HG02938 (cell line): ENCODE results near the gene LPGAT1.
"Not testable (repeated sequence)": the region's sequence is repeated elsewhere in the genome, so short reads cannot be mapped to it uniquely, and the experiment has no call there.

Experiments used
- ATAC-seq: cut with Tn5 transposase; IDR thresholded peaks from one replicate; pipeline ENCODE4 v1.9.1; 2021; ENCODE audit warnings: mild to moderate bottlenecking, moderate library complexity; ENCODE audit not compliant: unreplicated experiment

The LPGAT1 gene

DNA sequence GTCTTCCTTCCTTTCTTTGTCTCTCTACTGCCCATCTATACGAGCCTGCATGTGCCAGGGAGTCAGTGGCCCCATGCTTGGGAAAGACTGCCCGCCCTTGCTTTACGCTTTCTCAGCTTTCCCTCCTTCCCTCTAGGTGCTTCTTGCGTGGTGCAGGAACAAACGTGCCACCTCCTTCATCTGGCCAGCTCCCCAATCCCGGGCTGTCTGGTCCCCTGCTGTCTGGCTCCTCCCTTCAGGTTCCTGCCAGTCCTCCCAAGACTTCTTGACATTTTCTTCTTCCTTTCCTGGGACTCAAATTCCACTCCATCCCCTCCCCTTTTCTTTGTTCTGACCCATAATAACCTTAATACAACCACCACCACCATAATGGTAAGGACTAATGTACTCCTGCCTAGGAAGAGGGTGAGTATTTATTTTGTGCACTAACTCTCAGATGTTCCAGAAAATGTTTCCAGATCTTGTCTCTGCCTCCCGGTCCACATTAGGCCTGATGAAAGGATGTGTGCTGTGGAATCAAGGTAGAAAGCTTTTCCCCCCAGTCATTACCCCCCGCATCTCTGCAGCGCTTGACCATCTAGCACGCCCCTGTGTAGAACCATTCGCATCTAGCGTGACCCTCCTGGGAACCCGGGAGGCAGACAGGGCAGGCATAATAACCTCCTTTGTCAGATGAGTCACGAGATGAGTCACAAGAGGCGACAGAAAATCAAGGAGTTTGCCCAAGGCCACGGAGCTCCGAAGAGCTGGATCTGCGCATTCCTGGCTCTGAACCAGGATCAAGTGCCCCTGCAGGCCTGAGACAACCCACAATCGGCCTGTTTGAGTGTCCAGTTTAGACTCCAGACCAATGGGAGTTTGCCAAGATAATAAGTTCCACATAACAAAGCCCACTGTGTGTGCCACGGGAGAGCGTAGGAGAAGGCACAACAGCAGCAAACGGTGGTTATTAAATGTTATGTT lies 95.1 kb downstream of the LPGAT1 start:
- ATAC-seq: no peak

DNA sequence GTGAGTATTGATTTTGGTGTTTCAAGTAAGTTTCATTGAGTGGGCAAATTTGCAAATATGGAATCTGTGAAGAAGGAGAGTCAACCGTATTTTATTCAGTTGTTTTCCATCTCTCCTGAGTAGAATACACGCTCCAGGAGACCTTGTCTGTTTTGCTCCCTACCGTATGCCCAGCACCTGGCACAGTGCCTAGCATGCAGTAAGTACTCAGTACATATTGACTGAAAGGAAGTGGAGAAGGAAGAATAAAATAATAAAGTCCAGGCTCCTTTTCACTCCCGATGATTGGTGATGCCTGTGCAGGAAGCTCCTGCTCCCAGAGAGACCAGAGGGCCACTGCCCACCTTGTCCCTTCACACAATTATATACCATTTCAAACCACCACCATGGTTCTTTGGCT lies 95.8 kb downstream of the LPGAT1 start:
- ATAC-seq: no peak

DNA sequence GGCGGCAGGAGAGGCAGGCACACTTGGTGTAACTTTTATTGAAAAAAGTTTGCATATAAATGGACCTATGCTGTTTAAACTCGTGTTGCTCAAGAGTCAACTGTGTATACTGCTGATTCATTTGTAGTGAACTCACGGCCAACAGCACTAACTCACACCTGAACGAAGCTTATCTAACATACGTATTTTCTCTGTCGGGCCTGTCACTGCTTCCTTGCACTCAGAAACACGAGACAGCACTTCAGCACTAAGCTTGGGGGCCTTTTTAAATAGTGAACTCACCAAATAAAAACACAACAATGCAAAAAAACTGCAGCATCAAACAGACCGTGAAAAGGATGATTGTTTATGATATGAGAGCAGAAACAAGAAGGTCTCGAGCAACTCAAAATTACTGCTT lies 96.2 kb downstream of the LPGAT1 start:
- no peak for ATAC-seq

DNA sequence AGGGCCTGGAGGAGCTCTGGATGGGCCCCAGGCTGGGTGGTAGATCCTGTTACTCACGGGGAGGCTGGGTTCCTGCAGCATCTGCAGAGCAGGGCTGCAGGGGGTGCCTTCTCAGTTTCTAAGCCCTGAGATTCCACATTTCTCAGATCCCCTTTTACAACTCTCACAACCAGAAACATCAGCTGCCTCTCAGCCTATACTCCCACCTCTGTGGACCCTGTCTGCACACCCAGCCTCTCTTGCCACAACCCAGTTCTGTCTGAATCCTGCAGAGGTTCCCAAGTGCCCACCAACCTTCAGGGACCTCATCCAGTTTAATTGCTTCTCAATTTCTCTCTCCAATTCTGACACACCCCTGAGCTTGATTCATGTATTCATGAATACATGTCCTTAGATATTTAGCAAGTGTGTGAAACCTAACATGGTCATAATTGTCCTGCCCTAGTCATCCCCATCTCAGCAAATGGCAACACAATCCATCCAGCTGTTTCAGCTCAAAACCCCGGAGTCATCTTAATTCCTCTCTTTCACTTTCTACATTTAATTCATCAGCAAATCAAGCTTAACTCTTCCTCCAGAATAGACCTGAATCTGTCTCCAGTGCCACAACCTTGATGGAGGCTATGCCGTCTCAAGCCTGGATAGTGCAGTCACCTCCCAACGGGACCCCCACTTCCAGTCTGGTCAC lies 98.1 kb downstream of the LPGAT1 start:
- peak; percentile 80 for ATAC-seq

DNA sequence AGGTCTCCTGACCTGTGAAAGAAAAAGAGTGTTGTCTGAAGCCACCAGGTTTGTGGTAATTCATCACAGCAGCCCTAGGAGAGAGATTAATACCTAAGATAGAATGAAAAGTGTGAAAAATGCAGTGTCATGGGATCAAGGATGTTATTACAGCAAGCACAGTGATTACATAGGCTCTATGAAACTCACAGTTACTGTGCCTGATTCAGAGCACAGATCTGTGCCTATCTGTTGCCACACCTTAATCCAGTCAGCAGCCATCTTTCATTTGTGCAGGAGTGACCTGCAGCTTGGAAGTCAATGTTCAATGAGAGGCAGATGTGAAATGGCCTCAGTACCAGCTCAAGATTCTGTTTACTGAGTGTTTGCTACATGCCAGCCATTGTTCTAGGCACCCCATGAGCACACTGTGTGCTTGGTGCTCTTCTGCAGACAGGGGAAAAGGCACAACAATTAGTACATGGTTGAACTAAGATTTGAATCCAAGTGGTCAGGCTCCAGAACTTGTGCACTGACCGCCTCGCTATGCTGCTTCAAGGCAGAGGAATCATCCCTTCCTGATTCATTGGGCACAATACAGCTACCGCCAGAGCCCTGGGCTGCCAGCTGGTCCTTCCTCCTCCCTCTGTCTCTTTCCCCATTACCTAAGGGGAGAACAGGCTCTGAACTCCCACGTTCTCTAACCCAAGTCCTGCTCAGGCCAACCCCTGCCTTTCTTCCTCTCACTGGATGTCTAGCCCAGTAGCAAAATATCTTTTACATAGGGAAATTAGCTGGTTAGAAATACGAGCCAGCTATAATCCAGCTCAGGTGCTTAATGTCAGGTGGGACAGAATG lies 98.9 kb downstream of the LPGAT1 start:
- ATAC-seq: no peak

DNA sequence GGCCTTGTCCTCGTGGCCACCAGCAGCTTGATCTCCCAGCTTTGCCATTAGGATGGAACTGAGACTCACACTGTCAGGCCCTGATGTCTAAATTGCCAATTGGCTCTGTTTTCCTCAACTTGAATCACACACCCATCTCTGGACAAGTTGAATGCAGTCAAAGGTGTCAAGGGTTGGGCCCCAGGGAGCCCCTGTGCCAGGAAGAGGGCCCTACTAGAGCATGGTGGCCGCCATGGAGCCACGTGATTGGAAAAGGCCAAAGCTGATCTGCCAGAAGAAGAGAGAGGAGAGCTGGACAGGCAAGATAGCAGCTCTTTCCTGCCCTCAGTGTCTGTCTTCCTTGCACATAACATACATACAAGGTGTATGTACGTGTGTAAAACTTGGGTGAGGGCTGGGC lies 100.2 kb downstream of the LPGAT1 start:
- no peak for ATAC-seq

DNA sequence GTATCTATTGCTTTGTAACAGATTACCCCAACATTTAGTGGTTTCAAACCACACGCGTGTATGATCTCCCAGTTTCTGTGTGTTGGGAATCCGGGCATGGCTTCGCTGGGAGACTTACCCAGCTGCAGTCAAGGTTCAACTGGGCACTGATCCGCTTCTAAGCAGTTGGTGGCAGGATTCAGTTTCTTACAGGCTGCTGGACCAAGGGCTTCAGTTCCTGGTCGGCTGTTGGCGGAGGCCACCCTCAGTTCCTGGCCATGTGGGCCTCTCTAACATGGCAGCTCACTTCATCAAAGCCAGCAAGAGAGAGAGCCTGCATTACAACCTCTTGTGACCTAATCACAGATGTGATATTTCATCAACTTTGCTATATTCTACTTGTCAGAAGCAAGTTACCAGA lies 101.3 kb downstream of the LPGAT1 start:
- ATAC-seq: no peak

DNA sequence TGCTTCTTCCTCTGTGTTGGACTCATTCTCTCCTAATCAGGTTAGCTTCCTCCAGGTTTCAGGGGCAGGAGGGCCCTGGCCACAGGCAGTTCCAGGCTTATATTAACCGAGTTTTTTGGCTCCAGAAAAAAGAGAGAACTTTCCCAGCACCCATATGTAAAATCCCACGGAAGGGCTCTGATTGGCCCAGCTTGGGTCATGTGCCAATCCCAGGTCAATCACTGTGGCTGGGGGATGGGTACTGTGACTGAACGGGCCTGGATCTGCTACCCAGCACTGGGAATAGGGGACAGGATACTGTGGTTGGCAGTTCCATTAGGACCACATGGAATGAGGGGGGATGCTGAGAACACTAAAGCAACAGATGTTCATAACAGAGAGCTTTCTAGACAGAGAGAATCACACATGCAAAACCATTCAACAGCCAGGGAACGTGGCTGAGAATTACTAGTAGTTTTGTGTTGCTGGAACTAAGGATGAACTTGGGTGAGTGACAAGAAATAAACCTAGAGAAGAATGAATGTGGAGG lies 104.0 kb downstream of the LPGAT1 start:
- ATAC-seq: no peak

DNA sequence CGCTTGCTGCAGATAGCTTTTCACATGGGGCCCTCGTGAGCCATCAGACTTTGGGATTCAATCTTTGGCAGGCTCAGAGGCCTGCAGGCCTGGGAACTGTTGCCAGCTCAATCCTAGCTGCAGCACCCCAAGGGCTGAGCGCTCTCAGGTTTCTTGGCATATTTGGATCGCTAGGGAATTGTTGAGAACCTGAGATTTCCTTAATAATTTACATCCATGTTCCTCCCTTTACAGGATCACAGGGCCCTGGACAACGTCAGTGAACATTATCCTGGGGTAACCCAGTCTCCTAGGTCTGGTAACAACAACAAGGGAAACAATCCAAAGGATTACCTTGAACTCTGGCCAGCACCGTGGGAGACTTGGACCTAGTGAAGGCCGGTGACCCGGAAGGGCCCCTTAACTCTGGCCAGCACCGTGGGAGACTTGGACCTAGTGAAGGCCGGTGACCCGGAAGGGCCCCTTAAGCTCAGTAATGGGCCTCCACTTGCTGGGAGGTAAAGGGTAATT lies 105.8 kb downstream of the LPGAT1 start:
- ATAC-seq: no peak

DNA sequence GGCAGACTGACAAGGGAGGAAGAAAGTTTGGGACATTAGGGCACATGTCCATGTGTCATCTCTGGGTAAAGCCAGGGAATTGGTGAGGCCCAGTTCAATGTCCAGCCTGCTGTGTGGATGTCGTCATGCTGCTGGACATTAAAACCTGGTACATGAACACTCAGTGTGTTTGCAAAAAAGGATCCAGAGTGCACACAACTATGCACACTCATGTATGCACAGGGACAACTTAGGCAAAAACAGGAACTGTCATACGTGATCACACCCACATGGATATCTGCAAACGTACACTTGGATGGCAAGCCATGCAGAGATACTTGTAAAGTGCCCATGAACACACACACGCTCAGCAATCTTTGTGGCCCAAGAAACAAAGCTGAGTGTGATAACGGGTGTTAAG lies 107.3 kb downstream of the LPGAT1 start:
- ATAC-seq: no peak

DNA sequence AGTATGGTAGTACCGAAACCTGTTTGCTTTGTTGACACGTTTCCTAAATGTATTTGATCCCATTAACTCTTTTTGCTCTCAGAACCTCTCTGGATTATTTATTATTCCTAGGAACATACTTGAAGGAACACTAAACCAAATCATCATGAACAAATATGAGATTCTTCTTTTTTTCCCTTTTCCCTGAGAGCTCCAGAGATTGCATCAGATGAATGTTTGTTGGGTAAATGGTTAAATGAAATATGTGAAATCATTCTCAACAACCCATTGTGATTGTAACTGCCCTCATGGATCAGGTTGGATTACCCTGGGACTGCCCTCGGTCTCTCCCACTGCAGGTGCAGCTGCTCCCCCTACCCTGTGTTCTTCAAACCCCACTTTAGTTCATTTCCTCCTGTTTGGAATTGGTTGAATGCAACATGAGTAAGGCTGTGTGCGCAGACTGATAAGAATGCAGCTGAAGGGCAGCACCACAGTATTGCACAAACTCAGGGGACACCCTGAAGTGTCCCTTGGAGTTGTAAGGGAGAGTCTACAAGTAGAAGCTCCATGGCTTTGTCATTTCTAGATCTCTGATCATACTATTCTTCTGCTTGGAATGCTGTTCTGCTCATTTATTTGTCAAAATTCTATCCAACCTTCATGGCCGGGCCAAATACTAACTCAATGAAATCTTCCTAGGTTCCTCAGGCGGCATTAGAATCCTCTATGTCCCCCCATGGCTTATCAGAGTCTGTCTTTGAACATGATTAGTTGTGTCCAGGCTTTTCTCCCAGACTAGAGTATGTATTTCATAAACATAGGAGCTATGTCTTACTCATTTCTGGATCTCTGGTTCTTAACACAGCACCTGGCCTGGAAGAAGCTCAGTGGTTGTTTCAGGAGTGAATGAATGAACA lies 108.0 kb downstream of the LPGAT1 start:
- no peak for ATAC-seq

DNA sequence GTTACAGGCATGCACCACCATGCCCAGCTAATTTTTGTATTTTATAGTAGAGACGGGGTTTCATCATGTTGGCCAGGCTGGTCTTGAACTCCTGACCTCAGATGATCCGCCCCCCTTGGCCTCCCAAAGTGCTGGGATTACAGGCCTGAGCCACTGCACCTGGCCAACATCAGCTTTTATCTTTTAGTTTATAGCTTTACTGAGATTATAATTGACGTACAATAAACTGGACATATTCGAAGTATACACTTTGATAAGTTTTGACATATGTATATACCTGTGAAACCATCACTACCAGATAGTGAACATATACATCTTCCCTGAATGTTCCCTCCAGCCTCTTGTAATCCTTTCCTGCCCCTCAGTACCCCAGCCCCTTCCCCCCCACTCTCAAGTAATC lies 114.0 kb downstream of the LPGAT1 start:
- not testable (repeated sequence) for ATAC-seq

DNA sequence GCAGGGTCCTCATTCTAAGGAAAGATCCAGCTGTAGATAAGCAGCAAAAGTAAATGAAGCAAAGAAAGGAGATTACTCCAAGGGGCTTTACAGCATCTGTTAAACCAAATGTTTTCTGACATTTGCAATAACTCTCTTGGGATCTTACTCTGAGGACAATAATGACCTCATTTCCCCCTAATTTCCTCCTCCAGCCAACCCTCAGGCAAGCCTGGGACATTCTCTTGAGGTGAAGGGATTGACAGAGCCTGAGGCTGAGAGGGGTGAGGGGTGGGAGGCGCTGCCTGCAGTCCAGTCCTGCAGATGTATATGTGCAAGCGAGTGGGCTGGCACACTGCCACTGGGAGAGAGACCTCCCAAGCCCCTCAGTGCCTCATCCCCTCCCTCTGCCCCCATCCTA lies 114.6 kb downstream of the LPGAT1 start:
- no peak for ATAC-seq

DNA sequence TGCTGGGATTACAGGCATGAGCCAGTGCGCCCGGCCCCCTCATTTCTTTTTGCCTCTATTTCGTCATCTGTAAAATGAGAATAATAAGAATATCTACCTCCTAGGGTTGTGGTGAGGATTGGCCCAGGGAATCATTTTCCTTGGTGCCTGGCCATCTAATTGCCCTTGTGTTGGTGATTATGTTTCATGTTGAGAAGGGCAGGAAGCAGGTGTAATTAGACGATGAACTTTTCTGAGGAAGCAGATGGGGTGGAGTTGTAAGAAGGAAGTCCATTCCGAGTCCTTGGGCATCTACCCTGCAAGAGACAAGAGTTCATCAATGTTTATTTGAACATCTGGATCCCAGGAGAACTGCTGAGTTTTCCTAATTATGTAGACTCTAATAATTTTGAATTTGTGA lies 116.4 kb downstream of the LPGAT1 start:
- no peak for ATAC-seq

DNA sequence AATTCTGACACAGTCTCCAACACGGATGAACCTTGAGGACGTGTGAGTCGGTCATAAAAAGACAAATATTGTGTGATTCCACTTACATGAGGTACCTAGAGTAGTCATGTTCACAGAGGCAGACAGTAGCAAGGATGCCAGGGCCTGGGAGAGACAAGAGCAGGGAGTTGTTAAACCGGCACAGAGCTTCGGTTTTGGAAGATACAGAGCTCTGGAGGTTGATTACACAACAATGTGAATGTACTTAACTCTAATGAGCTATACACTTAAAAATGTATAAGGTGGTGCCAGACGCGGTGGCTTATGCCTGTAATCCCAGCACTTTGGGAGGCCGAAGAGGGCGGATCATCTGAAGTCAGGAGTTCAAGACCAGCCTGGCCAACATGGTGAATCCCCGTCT lies 117.3 kb downstream of the LPGAT1 start:
- ATAC-seq: no peak

DNA sequence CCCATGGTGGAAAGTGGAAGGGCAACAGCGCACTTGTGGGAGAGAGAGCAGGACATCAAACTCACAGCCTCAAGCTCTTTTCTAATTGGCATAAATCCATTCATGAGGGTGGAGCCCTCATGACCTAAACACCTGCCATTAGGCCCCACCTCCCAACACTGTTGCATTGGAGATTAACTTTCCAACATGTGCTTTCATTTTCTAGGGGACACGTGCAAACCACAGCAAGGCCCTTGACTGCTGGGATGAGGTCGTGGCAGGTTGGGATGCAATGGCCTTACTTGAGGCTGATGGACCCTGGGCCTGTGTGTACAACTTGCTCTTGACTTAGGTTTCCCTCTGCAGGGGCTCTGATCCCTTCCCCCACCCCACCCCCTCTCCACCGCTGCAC lies 119.3 kb downstream of the LPGAT1 start:
- ATAC-seq: no peak

DNA sequence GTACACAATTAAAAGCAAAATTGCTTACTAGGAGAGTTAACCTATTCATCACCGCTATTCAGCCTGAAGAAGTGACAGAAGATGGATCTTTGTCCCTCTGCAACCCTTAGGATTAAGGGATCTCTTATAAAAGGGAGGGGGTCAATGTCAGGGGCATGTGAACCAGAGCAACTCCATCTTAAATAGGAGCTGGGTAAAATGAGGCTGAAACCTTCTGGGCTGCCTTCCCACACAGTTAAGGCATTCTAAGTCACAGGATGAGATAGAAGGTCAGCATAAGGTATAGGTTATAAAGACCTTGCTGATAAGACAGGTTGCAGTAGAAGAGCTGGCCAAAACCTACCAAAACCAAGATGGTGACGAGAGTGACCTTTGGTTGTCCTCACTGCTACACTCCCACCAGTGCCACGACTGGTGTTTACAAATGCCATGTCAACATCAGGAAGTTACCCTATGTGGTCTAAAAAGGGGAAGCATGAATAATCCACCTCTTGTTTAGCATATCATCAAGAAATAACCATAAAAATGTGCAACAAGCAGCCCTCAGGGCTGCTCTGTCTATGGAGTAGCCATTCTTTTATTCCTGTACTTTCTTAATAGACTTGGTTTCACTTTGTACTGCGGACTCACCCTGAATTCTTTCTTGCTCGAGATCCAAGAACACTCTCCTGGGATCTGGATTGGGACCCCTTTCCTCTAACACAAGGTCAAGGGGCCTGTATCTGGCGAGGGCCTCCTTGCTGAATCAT lies 119.8 kb downstream of the LPGAT1 start:
- no peak for ATAC-seq

DNA sequence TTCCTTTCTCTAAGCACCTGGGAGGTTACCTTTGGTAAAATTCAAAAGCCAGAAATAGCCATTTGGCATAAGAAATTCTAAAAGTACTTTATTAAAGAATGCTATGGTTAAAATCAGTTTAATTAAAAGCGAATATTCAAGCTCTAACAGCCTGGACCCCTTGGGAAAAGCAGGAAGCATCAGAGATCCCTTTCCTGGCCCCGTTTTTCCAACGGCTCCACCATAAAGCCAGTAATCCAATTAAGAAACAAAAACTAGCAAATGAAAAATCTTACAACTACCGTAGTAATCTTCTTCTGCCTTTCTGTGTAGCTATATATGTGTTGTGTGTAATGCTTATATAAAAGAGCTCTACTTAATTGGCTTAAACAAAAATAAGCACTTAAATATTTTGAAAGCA lies 121.6 kb downstream of the LPGAT1 start:
- no peak for ATAC-seq

DNA sequence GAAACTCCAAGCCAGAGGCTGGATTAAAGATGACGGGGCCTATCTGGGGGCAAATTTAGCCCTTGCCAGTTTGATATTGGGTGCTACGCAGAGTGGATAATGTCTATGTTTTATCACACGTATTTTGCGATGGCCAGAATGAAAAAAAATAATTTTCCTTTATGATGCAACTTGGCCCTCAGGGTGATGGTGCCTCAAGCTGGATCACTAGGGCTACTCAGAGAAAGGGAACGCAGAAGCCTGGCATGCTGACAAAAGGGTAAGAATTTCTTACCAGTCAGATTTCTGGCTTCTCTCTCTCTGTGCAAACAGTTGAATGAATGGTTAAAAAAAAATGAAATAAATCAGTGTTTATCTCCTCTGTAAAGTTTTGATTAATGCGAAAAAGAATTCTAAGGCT lies 122.6 kb downstream of the LPGAT1 start:
- no peak for ATAC-seq
